Prostate gland (tissue), 2 donors: ENCODE results near the gene NOXA1.

Experiments
- CTCF ChIP-seq, 4 experiments: fragments of 200-600 bp in 2 of 4; fragments of 450-650 bp in 2 of 4; sonication (generic) in 2 of 4; IDR thresholded peaks; 1 replicate in 3 of 4; 2 replicates in 1 of 4; pipeline ENCODE4 v1.5.1; 2016 to 2019; ENCODE audit warnings: antibody characterized with exemption in 4 of 4, mild to moderate bottlenecking in 2 of 4, moderate library complexity in 2 of 4
- POLR2AphosphoS5 ChIP-seq: sonication (generic); formaldehyde crosslinking; IDR thresholded peaks from one replicate; pipeline ENCODE4 v1.6.1; 2017; ENCODE audit warnings: antibody characterized with exemption

- TF ChIP-seq POLR2AphosphoS5 (no peak), CTCF (IDR thresholded peaks at IDR 0.05) (no peak)
Measured at GRCh38 chr9:137453643-137454081, 30.5 kb downstream of the NOXA1 start.
